ENCODE measurements around the gene HEXD. TPM values are rescaled to one million over a fixed set of nuclear protein-coding genes. Genes with fewer than 3 reads are reported as not detected.
A peak's percentile ranks its signal among the peaks of the same experiment; 100 is the strongest.

Gene HEXD
- total and polyA plus RNA-seq, 10 of the 15 experiments (the other 5 are each of a cell fraction or from before 2014, with no cell fraction given): 1.6 to 24.2 (median 7.0) TPM

GRCh38 chr17:82449131-82449882, 31.2 kb downstream of the HEXD start (continued):
- TF ChIP-seq ZNF217 (IDR thresholded peaks at IDR 0.05): 0 out of 2 replicates have a peak, but pooled peaks have one; percentile 22
- peak; percentile 77 to 79; a peak in 3 of 4 replicates for TF ChIP-seq IKZF2 (IDR thresholded peaks at IDR 0.05)
- no peak for TF ChIP-seq MAX (IDR thresholded peaks at IDR 0.05; ENCODE audit: low read depth, low read length)
- no peak for TF ChIP-seq ATF3 (IDR thresholded peaks at IDR 0.05; ENCODE audit: borderline replicate concordance, extremely low read depth, low read depth, low read length)
- TF ChIP-seq POLR2AphosphoS2 (IDR thresholded peaks at IDR 0.05; ENCODE audit: low read depth, low read length): no peak; the same call in 1 of the 2 replicates
- TF ChIP-seq ZBTB40 (IDR thresholded peaks at IDR 0.05; ENCODE audit: borderline replicate concordance): peak; percentile 21; the same call in 1 of the 2 replicates
- peak; percentile 65; the same call in 1 of the 2 replicates for TF ChIP-seq SMAD5 (IDR thresholded peaks at IDR 0.05; ENCODE audit: low read depth)
- no peak for TF ChIP-seq BCLAF1 (IDR thresholded peaks at IDR 0.05)
- no peak for TF ChIP-seq TCF7 (IDR thresholded peaks at IDR 0.05; ENCODE audit: borderline replicate concordance)
- peak; percentile 85 for TF ChIP-seq TCF3 (IDR thresholded peaks at IDR 0.05; ENCODE audit: borderline replicate concordance, insufficient read depth, low read depth, low read length)
- TF ChIP-seq YBX1 (IDR thresholded peaks at IDR 0.05): no peak
- no peak for TF ChIP-seq KAT2A (conservative IDR thresholded peaks at IDR 0.05; ENCODE audit: control insufficient read depth, low read depth, low read length)
- TF ChIP-seq REST (IDR thresholded peaks at IDR 0.05; ENCODE audit: low read depth, low read length): no peak
- TF ChIP-seq E2F4 (IDR thresholded peaks at IDR 0.05; ENCODE audit: low read depth, low read length): no peak
- peak; percentile 84; the same call in 1 of the 2 replicates for TF ChIP-seq TARDBP (IDR thresholded peaks at IDR 0.05; ENCODE audit: borderline replicate concordance)

Data from GM12878 (cell line).